ENCODE results near the gene EME2.
"Not testable (repeated sequence)": the region's sequence is repeated elsewhere in the genome, so short reads cannot be mapped to it uniquely, and the experiment has no call there.

Gene EME2

GRCh38 chr16:1791943-1792812 lies 19.6 kb downstream of the EME2 start:
- DNase-seq: no peak

GRCh38 chr16:1792836-1793577 lies 20.4 kb downstream of the EME2 start:
- no peak for DNase-seq

GRCh38 chr16:1793578-1794220 lies 21.1 kb downstream of the EME2 start, which contains the start of gene IGFALS:
IGFALS (minus strand) TSS chr16:1793705; CDS start chr16:1793652, 53 bp downstream.
- no peak for DNase-seq

GRCh38 chr16:1794221-1794871 lies 21.7 kb downstream of the EME2 start:
- DNase-seq: no peak

GRCh38 chr16:1794908-1795666 lies 22.5 kb downstream of the EME2 start:
- DNase-seq: no peak

- not testable (repeated sequence) for DNase-seq
Measured at GRCh38 chr16:1799263-1799662, 26.7 kb downstream of the EME2 start.

- DNase-seq: no peak
Measured at GRCh38 chr16:1800701-1801100, 28.1 kb downstream of the EME2 start.

- no peak for DNase-seq
Measured at GRCh38 chr16:1807626-1808025, 35.0 kb downstream of the EME2 start.

GRCh38 chr16:1808691-1809090 lies 36.1 kb downstream of the EME2 start:
- DNase-seq: no peak

- DNase-seq: no peak
Measured at GRCh38 chr16:1809281-1809801, 36.7 kb downstream of the EME2 start.

- DNase-seq: no peak
Measured at GRCh38 chr16:1810106-1810505, 37.5 kb downstream of the EME2 start.

- DNase-seq: no peak
Measured at GRCh38 chr16:1810536-1810935, 37.9 kb downstream of the EME2 start.

GRCh38 chr16:1812732-1813163 lies 40.1 kb downstream of the EME2 start:
- peak; percentile 0 for DNase-seq

GRCh38 chr16:1815461-1815860 lies 42.9 kb downstream of the EME2 start:
- DNase-seq: no peak

GRCh38 chr16:1816396-1817275 lies 44.0 kb downstream of the EME2 start:
- DNase-seq: no peak

- no peak for DNase-seq
Measured at GRCh38 chr16:1817276-1817589, 44.6 kb downstream of the EME2 start.

GRCh38 chr16:1817716-1818115 lies 45.1 kb downstream of the EME2 start:
- DNase-seq: no peak

GRCh38 chr16:1818204-1818872 lies 45.7 kb downstream of the EME2 start:
- no peak for DNase-seq

- no peak for DNase-seq
Measured at GRCh38 chr16:1818873-1819525, 46.4 kb downstream of the EME2 start.

GRCh38 chr16:1819611-1820010 lies 47.0 kb downstream of the EME2 start:
- DNase-seq: no peak
